HCT116 (cell line): ENCODE data around the gene FKBP1A. TPM values are rescaled to one million over a fixed set of nuclear protein-coding genes. Genes with fewer than 3 reads are reported as not detected.

Source experiments
- ATAC-seq: fragments of 200-7000 bp; cut with Tn5 transposase; 2 replicates; pipeline ENCODE4 v1.9.1; 2020; ENCODE audit warnings: mild to moderate bottlenecking, moderate library complexity
- BruUV-seq: library from RNA; stranded (reverse); fragments of 400-500 nt; replicated peaks from 2 replicates; lab custom pipeline; 2021; lab: Mats Ljungman, UMichigan
- CTCF ChIA-PET: fragments of 300-600 bp; sonication (Branson Sonifier 250); formaldehyde crosslinking; loops from one replicate; lab custom pipeline; 2021; ENCODE audit warnings: antibody characterized with exemption; lab: Charles Lee
- POLR2A ChIA-PET: fragments of 300-600, 350-600 bp; sonication (Branson Sonifier 250); formaldehyde crosslinking; loops from one replicate; lab custom pipeline; 2021; ENCODE audit warnings: antibody characterized with exemption; lab: Charles Lee
- RAD21 ChIA-PET, 2 experiments: fragments of 300-600 bp; sonication (Branson Sonifier 250); formaldehyde crosslinking; loops; one replicate each; lab custom pipeline; 2023; ENCODE audit warnings: low total read pairs in 2 of 2; ENCODE audit not compliant: uncharacterized antibody in 2 of 2, unreplicated experiment in 2 of 2, low non-redundant PET in 1 of 2; lab: Charles Lee
- DNase-seq: peaks from one replicate; pipeline ENCODE4 v3.0.0-alpha.2; 2010; ENCODE audit warnings: low read depth, low spot score
- H2AFZ ChIP-seq: fragments of 200-600 bp; shearing (Covaris generic), sonication (generic); 2 replicates; pipeline ENCODE4 v1.6.1; 2017; ENCODE audit warnings: low read depth, mixed run types, mixed read lengths, antibody characterized with exemption, low read length; ENCODE audit not compliant: poor library complexity, severe bottlenecking
- H3K27ac ChIP-seq: 2 replicates; pipeline ENCODE4 v1.5.1; 2012; ENCODE audit warnings: low read depth, low read length
- H3K27me3 ChIP-seq: fragments of 200-600 bp; sonication (generic); 2 replicates; pipeline ENCODE4 v1.6.1; 2016; ENCODE audit warnings: mixed run types, low read length, mixed read lengths; ENCODE audit not compliant: insufficient read depth
- H3K36me3 ChIP-seq, 2 experiments: fragments of 200-500 bp in 1 of 2; fragments of 200-600 bp in 1 of 2; sonication (Bioruptor generic) in 1 of 2; sonication (generic) in 1 of 2; 2 replicates each; pipeline versions ENCODE4 v1.5.1 to v1.6.1; 2014 to 2016; ENCODE audit warnings: low read length in 2 of 2, inconsistent platforms in 1 of 2, mixed read lengths in 1 of 2, mixed run types in 1 of 2; ENCODE audit not compliant: insufficient read depth in 2 of 2, control insufficient read depth in 1 of 2
- H3K4me1 ChIP-seq, 2 experiments: fragments of 200-600 bp in 1 of 2; sonication (generic) in 1 of 2; 2 replicates each; pipeline versions ENCODE4 v1.5.1 to v1.6.1; 2012 to 2017; ENCODE audit warnings: low read length in 2 of 2, inconsistent platforms in 1 of 2, mild to moderate bottlenecking in 1 of 2, mixed read lengths in 1 of 2, mixed run types in 1 of 2, moderate library complexity in 1 of 2; ENCODE audit not compliant: insufficient read depth in 2 of 2, control insufficient read depth in 1 of 2
- H3K4me2 ChIP-seq: fragments of 200-600 bp; sonication (generic); 2 replicates; pipeline ENCODE4 v1.6.1; 2017; ENCODE audit warnings: mixed run types, low read length, mixed read lengths
- H3K4me3 ChIP-seq, 2 experiments: fragments of 200-600 bp in 1 of 2; sonication (generic) in 1 of 2; replicated peaks in 1 of 2; 2 replicates each; pipeline ENCODE4 v1.5.1; 2011 to 2016; ENCODE audit warnings: low read length in 2 of 2, control low read depth in 1 of 2, low read depth in 1 of 2, mild to moderate bottlenecking in 1 of 2, mixed read lengths in 1 of 2, mixed run types in 1 of 2
- H3K79me2 ChIP-seq: fragments of 200-600 bp; sonication (generic); 2 replicates; pipeline ENCODE4 v1.6.1; 2017; ENCODE audit warnings: mild to moderate bottlenecking, mixed run types, low read length, moderate library complexity, mixed read lengths; ENCODE audit not compliant: insufficient read depth
- H3K9ac ChIP-seq: fragments of 200-600 bp; sonication (generic); 2 replicates; pipeline ENCODE4 v1.6.1; 2016; ENCODE audit warnings: low read length, mixed read lengths
- H3K9me2 ChIP-seq: fragments of 200-600 bp; sonication (generic), shearing (Covaris generic); 2 replicates; pipeline ENCODE4 v1.6.1; 2017; ENCODE audit warnings: mixed run types, mild to moderate bottlenecking, moderate library complexity; ENCODE audit not compliant: insufficient read depth
- H3K9me3 ChIP-seq, 2 experiments: fragments of 200-500 bp in 1 of 2; fragments of 200-600 bp in 1 of 2; sonication (Bioruptor generic) in 1 of 2; sonication (generic) in 1 of 2; 2 replicates each; pipeline ENCODE4 v1.6.1; 2014 to 2017; ENCODE audit warnings: low read length in 2 of 2, mixed read lengths in 2 of 2, inconsistent platforms in 1 of 2, low read depth in 1 of 2, mild to moderate bottlenecking in 1 of 2, mixed run types in 1 of 2, moderate library complexity in 1 of 2; ENCODE audit not compliant: control insufficient read depth in 1 of 2, insufficient read depth in 1 of 2
- H4K20me1 ChIP-seq: fragments of 200-600 bp; sonication (generic), shearing (Covaris generic); 2 replicates; pipeline ENCODE4 v1.6.1; 2017; ENCODE audit warnings: mixed run types, mild to moderate bottlenecking, moderate library complexity; ENCODE audit not compliant: insufficient read depth
- CBX3 ChIP-seq: IDR thresholded peaks from 2 replicates; pipeline ENCODE4 v1.6.1; 2012; ENCODE audit warnings: low read depth
- CEBPB ChIP-seq: IDR thresholded peaks from 2 replicates; pipeline ENCODE4 v1.6.1; 2012; ENCODE audit warnings: low read depth
- CTCF ChIP-seq, 3 experiments: fragments of 200-600 bp in 1 of 3; sonication (generic) in 1 of 3; IDR thresholded peaks in 2 of 3; conservative IDR thresholded peaks in 1 of 3; 2 replicates each; pipeline ENCODE4 v1.5.1; 2012 to 2017; ENCODE audit warnings: low read depth in 2 of 3, low read length in 2 of 3, antibody characterized with exemption in 1 of 3, borderline replicate concordance in 1 of 3, control low read depth in 1 of 3, mild to moderate bottlenecking in 1 of 3, mixed read lengths in 1 of 3, mixed run types in 1 of 3, moderate library complexity in 1 of 3; ENCODE audit not compliant: insufficient read depth in 1 of 3
- EGR1 ChIP-seq: IDR thresholded peaks from 2 replicates; pipeline ENCODE4 v1.6.1; 2012; ENCODE audit warnings: low read depth
- EZH2phosphoT487 ChIP-seq: fragments of 200-600 bp; IDR thresholded peaks from 2 replicates; pipeline ENCODE4 v1.6.1; 2018; ENCODE audit warnings: antibody characterized with exemption, borderline replicate concordance
- FOSL1 ChIP-seq: IDR thresholded peaks from 2 replicates; pipeline ENCODE4 v1.6.1; 2012; ENCODE audit warnings: low read depth
- JUND ChIP-seq: IDR thresholded peaks from 2 replicates; pipeline ENCODE4 v1.6.1; 2012
- MAX ChIP-seq: IDR thresholded peaks from 2 replicates; pipeline ENCODE4 v1.6.1; 2012
- POLR2AphosphoS5 ChIP-seq: IDR thresholded peaks from 2 replicates; pipeline ENCODE4 v1.6.1; 2011; ENCODE audit warnings: mild to moderate bottlenecking, low read depth, low read length, moderate library complexity
- RAD21 ChIP-seq: IDR thresholded peaks from 2 replicates; pipeline ENCODE4 v1.6.1; 2012; ENCODE audit warnings: low read depth, mild to moderate bottlenecking
- SIN3A ChIP-seq: IDR thresholded peaks from 2 replicates; pipeline ENCODE4 v1.6.1; 2012; ENCODE audit warnings: low read depth
- SRF ChIP-seq: IDR thresholded peaks from 2 replicates; pipeline ENCODE4 v1.6.1; 2012; ENCODE audit warnings: low read depth
- TCF7L2 ChIP-seq: IDR thresholded peaks from 2 replicates; pipeline ENCODE4 v1.7.0; 2011; ENCODE audit warnings: borderline replicate concordance, inconsistent platforms; ENCODE audit not compliant: insufficient read depth, insufficient read length; ENCODE audit errors: extremely low read depth
- ZFX ChIP-seq: fragments of 450-650 bp; IDR thresholded peaks from 2 replicates; pipeline ENCODE4 v1.6.1; 2017
- intact Hi-C: fragments of 100-400 bp; cut with micrococcal nuclease; formaldehyde crosslinking; loops from 2 replicates; pipeline ENCODE4 v1.10.0; 2022
- total RNA-seq: library from RNA; stranded (reverse); gene quantifications from one replicate; pipeline ENCODE4 v1.2.1, GENCODE V29; 2021; ENCODE audit not compliant: unreplicated experiment
- TF ChIP-seq, protein P1 (sequence below): IDR thresholded peaks from 2 replicates; pipeline ENCODE4 v1.6.1; 2012
- TF ChIP-seq, protein P2 (sequence below): IDR thresholded peaks from 2 replicates; pipeline ENCODE4 v1.6.1; 2012; ENCODE audit warnings: low read depth

FKBP1A gene
- total RNA-seq, 1 experiment from 2014 or later: 259 TPM

DNA sequence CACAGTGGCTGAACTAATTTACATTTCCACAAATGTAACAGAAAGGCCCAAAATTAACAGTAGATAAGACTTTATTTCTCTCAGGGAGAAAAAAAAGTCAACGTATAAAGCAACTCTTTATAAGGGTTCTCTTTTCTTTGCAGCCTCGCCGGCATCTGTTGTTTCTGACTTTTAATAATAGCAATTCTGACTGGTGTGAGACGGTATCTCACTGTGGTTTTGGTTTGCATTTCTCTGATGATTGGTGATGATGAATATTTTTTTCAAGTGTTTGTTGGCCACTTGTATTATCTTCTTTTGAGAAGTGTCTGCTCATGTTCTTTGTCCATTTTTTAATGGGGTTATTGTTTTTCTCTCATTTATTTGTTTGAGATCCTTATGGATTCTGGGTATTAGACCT is 27.2 kb upstream of the FKBP1A start (continued):
- TF ChIP-seq TCF7L2: no peak
- TF ChIP-seq, protein P1, sequence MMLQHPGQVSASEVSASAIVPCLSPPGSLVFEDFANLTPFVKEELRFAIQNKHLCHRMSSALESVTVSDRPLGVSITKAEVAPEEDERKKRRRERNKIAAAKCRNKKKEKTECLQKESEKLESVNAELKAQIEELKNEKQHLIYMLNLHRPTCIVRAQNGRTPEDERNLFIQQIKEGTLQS: no peak
- TF ChIP-seq CEBPB: no peak
- no peak for TF ChIP-seq SIN3A
- TF ChIP-seq, protein P2, sequence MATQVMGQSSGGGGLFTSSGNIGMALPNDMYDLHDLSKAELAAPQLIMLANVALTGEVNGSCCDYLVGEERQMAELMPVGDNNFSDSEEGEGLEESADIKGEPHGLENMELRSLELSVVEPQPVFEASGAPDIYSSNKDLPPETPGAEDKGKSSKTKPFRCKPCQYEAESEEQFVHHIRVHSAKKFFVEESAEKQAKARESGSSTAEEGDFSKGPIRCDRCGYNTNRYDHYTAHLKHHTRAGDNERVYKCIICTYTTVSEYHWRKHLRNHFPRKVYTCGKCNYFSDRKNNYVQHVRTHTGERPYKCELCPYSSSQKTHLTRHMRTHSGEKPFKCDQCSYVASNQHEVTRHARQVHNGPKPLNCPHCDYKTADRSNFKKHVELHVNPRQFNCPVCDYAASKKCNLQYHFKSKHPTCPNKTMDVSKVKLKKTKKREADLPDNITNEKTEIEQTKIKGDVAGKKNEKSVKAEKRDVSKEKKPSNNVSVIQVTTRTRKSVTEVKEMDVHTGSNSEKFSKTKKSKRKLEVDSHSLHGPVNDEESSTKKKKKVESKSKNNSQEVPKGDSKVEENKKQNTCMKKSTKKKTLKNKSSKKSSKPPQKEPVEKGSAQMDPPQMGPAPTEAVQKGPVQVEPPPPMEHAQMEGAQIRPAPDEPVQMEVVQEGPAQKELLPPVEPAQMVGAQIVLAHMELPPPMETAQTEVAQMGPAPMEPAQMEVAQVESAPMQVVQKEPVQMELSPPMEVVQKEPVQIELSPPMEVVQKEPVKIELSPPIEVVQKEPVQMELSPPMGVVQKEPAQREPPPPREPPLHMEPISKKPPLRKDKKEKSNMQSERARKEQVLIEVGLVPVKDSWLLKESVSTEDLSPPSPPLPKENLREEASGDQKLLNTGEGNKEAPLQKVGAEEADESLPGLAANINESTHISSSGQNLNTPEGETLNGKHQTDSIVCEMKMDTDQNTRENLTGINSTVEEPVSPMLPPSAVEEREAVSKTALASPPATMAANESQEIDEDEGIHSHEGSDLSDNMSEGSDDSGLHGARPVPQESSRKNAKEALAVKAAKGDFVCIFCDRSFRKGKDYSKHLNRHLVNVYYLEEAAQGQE: no peak

DNA sequence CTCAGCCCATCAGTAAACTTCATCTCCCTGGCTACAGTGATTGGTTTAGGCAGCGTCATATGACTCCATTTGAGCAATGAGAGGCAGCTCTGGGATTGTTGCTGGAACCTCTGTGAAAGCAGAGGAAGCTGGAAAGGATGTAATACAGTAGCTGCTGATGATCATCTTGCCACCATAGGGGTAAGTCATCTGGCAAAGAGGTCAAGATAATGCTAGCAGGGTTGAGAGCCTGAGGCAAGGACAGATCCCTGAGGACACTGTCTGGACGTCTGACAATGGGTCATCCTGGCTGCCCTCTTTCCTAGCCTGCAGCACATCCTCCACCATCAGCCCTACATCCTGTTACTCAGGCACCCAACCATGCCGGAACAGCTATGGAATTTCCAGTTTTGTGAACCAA is 25.5 kb upstream of the FKBP1A start:
- H4K20me1 ChIP-seq: no peaks in the 10 kb centered on the region
- H3K27me3 ChIP-seq: no peaks in the 10 kb centered on the region
- no peak overlapping the region for H3K27ac ChIP-seq
- DNase-seq: no peak
- no TSS peak for BruUV-seq
- TF ChIP-seq SRF (no peak), POLR2AphosphoS5 (no peak), FOSL1 (no peak), RAD21 (no peak), TCF7L2 (no peak), EGR1 (no peak), EZH2phosphoT487 (no peak), MAX (no peak), CBX3 (no peak), JUND (no peak), SIN3A (no peak), ZFX (no peak), CTCF (IDR thresholded peaks at IDR 0.05 in 2 of 3, conservative IDR thresholded peaks at IDR 0.05 in 1 of 3; ENCODE audit: borderline replicate concordance in 1 of 3, insufficient read depth in 1 of 3, low read depth in 2 of 3, low read length in 2 of 3) (no peak)
- TF ChIP-seq, all 23 proteins: peak for 0
- no peaks in the 10 kb centered on the region for H3K79me2 ChIP-seq
- H3K9me3 ChIP-seq: peaks cover 0 to 8% of the 10 kb centered on the region in 2 experiments; a peak in 1 of 4 replicates
- ChIA-PET POLR2A (no interaction called here), CTCF (no interaction called here), RAD21 (no interaction called here)
- no peaks in the 10 kb centered on the region for H3K36me3 ChIP-seq
- intact Hi-C loops: no loop called here
- no peaks in the 10 kb centered on the region for H3K9me2 ChIP-seq
- ATAC-seq: no peak
- no peak overlapping the region for H3K4me2 ChIP-seq
- H3K4me3 ChIP-seq: no peak overlapping the region
- no peak overlapping the region for H2AFZ ChIP-seq
- no peak overlapping the region for H3K9ac ChIP-seq
- peaks cover 28 to 41% of the 10 kb centered on the region in 2 experiments for H3K4me1 ChIP-seq
